Right atrium auricular region (tissue), 2 donors: ENCODE data around the gene C1QBP. TPM values are rescaled to one million over a fixed set of nuclear protein-coding genes. Genes with fewer than 3 reads are reported as not detected.
A peak's percentile ranks its signal among the peaks of the same experiment; 100 is the strongest.

Experiments used
- DNase-seq: peaks from one replicate; pipeline ENCODE4 v3.0.0-alpha.2; 2019; ENCODE audit warnings: low spot score
- H3K27ac ChIP-seq, 2 donors: fragments of 200-600 bp; sonication (generic); 1 replicate in 1 of 2; 2 replicates in 1 of 2; pipeline ENCODE4 v1.5.1; 2016 to 2019
- H3K27me3 ChIP-seq, 2 donors: fragments of 200-600 bp; sonication (generic); one replicate each; pipeline versions ENCODE4 v1.5.1 to v1.6.0; 2017 to 2019
- H3K36me3 ChIP-seq: fragments of 200-600 bp; sonication (generic); one replicate; pipeline ENCODE4 v1.5.1; 2016
- H3K4me1 ChIP-seq, 2 donors: fragments of 200-600 bp; sonication (generic); one replicate each; pipeline versions ENCODE4 v1.5.1 to v1.6.0; 2017 to 2019
- H3K4me3 ChIP-seq, 2 donors: fragments of 200-600 bp; sonication (generic); 1 replicate in 1 of 2; 2 replicates in 1 of 2; pipeline ENCODE4 v1.5.1; 2017 to 2019; ENCODE audit warnings: mild to moderate bottlenecking in 1 of 2, moderate library complexity in 1 of 2
- H3K9me3 ChIP-seq, 2 donors: fragments of 200-600 bp; sonication (generic); one replicate each; pipeline ENCODE4 v1.5.1; 2019
- CTCF ChIP-seq, 2 donors: fragments of 200-600 bp; sonication (generic); IDR thresholded peaks; one replicate each; pipeline ENCODE4 v1.5.1; 2019; ENCODE audit warnings: antibody characterized with exemption in 2 of 2
- total RNA-seq, 2 donors: library from RNA; depleted of rRNA; stranded (reverse); fragments of >200 nt; gene quantifications; one replicate each; pipeline ENCODE4 v1.1.0, GENCODE V29; 2016

C1QBP gene
- total RNA-seq, 2 donors from 2014 or later = 82.8 to 126 TPM

GRCh38 chr17:5419959-5420653 is 18.8 kb downstream of the C1QBP start, which contains the start of gene RPAIN:
Gene RPAIN (plus strand): TSS chr17:5420182. CDS start chr17:5420211, 29 bp downstream.
- peak within 1 kb of the TSS; percentile 76 to 92 for H3K4me3 ChIP-seq
- no peak for TF ChIP-seq CTCF (IDR thresholded peaks at IDR 0.05)
- H3K4me1 ChIP-seq = peaks cover 0 to 36% of the 10 kb centered on the region in 2 donors
- H3K27me3 ChIP-seq = no peaks in the 10 kb centered on the region
- peak within 1 kb of the TSS; percentile 84 to 90 for H3K27ac ChIP-seq
- no peaks in the 10 kb centered on the region for H3K9me3 ChIP-seq
- H3K36me3 ChIP-seq = peaks cover 42% of the 10 kb centered on the region
- peak; percentile 90 for DNase-seq

- H3K4me1 ChIP-seq = peaks cover 0 to 36% of the 10 kb centered on the region in 2 donors
- H3K9me3 ChIP-seq = no peaks in the 10 kb centered on the region
- no peak for TF ChIP-seq CTCF (IDR thresholded peaks at IDR 0.05)
These were observed 19.5 kb downstream of the C1QBP start, which contains the start of gene NUP88 for GRCh38 chr17:5419356-5419958. Gene NUP88 (minus strand): TSS chr17:5419662. CDS start chr17:5419650, 12 bp downstream.

GRCh38 chr17:5418858-5419355 is 20.0 kb downstream of the C1QBP start:
- Histone ChIP-seq H3K9me3 (no peaks in the 10 kb centered on the region), H3K4me3 (peak overlapping the region; percentile 76 to 92), H3K27ac (peak overlapping the region; percentile 84 to 90), H3K36me3 (peaks cover 34% of the 10 kb centered on the region), H3K27me3 (no peaks in the 10 kb centered on the region), H3K4me1 (peaks cover 0 to 36% of the 10 kb centered on the region in 2 donors)
- TF ChIP-seq CTCF (IDR thresholded peaks at IDR 0.05) = no peak
- DNase-seq = no peak

More at GRCh38 chr17:5419356-5419958, 19.5 kb downstream of the C1QBP start, which contains the start of gene NUP88:
- peak within 1 kb of the TSS; percentile 76 to 92 for H3K4me3 ChIP-seq
- DNase-seq = peak; percentile 98
- H3K27ac ChIP-seq = peak within 1 kb of the TSS; percentile 84 to 90
- H3K36me3 ChIP-seq = peaks cover 37% of the 10 kb centered on the region
- H3K27me3 ChIP-seq = no peaks in the 10 kb centered on the region

GRCh38 chr17:5416901-5417300 is 22.1 kb downstream of the C1QBP start:
- no peaks in the 10 kb centered on the region for H3K9me3 ChIP-seq
- no peak for DNase-seq
- TF ChIP-seq CTCF (IDR thresholded peaks at IDR 0.05) = no peak
- peaks cover 0 to 36% of the 10 kb centered on the region in 2 donors for H3K4me1 ChIP-seq
- H3K27me3 ChIP-seq = no peaks in the 10 kb centered on the region
- H3K4me3 ChIP-seq = no peak overlapping the region
- H3K27ac ChIP-seq = no peak overlapping the region
- H3K36me3 ChIP-seq = peaks cover 32% of the 10 kb centered on the region

GRCh38 chr17:5413682-5414081 is 25.3 kb downstream of the C1QBP start:
- H3K4me3 ChIP-seq = no peak overlapping the region
- H3K27me3 ChIP-seq = no peaks in the 10 kb centered on the region
- H3K9me3 ChIP-seq = no peaks in the 10 kb centered on the region
- peaks cover 52% of the 10 kb centered on the region for H3K36me3 ChIP-seq
- H3K27ac ChIP-seq = no peak overlapping the region
- peaks cover 0 to 21% of the 10 kb centered on the region in 2 donors for H3K4me1 ChIP-seq
- no peak for DNase-seq
- TF ChIP-seq CTCF (IDR thresholded peaks at IDR 0.05) = no peak
